GM19240 (cell line): Measurements from ENCODE around the gene IL12B.
"Not testable (repeated sequence)": the region's sequence is repeated elsewhere in the genome, so short reads cannot be mapped to it uniquely, and the experiment has no call there.

Experiments
- DNase-seq: peaks from one replicate; pipeline ENCODE4 v3.0.0; 2011; ENCODE audit warnings: low spot score; ENCODE audit not compliant: insufficient read length

Gene IL12B

GRCh38 chr5:159330131-159330800 lies at the start of gene IL12B:
TSS of gene IL12B (minus strand) at chr5:159330487. CDS start at chr5:159326782, 3,705 bp downstream.
- DNase-seq, result no peak

GRCh38 chr5:159377653-159378052 lies 47.4 kb upstream of the IL12B start:
- DNase-seq, result no peak

GRCh38 chr5:159367866-159368265 lies 37.6 kb upstream of the IL12B start:
- not testable (repeated sequence) for DNase-seq

GRCh38 chr5:159366776-159367175 lies 36.5 kb upstream of the IL12B start:
- DNase-seq, result not testable (repeated sequence)

- no peak for DNase-seq
Observed at GRCh38 chr5:159362220-159362619, 31.9 kb upstream of the IL12B start.

- DNase-seq, result not testable (repeated sequence)
Observed at GRCh38 chr5:159359871-159360270, 29.6 kb upstream of the IL12B start.

- DNase-seq, result no peak
Observed at GRCh38 chr5:159359408-159359807, 29.1 kb upstream of the IL12B start.

DNA sequence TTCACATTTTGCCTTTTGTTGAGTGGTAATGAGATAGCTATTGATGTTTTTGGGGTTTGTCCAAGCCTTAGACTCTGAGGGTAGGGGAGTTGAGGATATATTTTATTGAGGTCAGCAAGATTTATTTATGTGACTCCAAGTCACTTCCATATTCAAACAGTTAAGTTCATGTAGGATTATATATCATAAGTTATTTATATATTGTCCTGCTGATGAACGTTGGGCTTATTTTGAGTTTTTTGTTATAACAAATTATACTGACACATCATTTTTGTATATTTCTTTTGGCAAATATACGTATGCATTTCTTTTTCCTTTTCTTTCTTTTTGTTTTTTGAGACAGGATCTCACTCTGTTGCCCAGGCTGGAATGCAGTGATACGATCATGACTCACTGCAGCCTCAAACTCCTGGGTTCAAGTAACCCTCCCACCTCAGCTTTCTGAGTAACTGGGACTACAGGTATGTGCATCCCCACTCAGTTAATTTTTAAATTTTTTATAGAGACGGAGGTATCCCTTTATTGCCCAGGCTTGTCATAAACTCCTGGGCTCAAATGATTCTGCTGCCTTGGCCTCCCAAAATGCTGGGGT lies 23.5 kb upstream of the IL12B start:
- no peak for DNase-seq

GRCh38 chr5:159350644-159351043 lies 20.4 kb upstream of the IL12B start:
- DNase-seq, result not testable (repeated sequence)

GRCh38 chr5:159350216-159350615 lies 19.9 kb upstream of the IL12B start:
- DNase-seq, result not testable (repeated sequence)

DNA sequence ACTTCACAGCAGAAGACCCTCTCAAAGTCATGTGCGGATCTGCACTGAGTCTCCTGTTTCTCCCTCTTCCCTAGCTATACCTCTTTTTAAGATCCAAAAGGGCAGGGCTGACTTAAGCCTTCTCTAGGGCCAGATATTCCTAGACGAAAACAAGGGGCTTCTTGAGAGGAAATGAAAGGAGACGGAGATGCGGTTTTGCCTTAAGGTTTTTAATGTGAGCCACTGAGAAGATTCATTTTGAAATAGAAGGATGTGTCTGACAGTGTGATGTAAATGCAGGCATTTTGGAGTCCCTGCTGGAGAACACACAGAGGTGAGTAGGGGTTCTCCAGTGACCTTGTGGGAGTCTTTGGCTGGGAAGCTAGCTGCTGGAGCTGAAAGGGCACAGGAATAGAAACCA lies 15.6 kb upstream of the IL12B start:
- DNase-seq, result no peak

- no peak for DNase-seq
Observed at GRCh38 chr5:159345336-159345735, 15.0 kb upstream of the IL12B start.

DNA sequence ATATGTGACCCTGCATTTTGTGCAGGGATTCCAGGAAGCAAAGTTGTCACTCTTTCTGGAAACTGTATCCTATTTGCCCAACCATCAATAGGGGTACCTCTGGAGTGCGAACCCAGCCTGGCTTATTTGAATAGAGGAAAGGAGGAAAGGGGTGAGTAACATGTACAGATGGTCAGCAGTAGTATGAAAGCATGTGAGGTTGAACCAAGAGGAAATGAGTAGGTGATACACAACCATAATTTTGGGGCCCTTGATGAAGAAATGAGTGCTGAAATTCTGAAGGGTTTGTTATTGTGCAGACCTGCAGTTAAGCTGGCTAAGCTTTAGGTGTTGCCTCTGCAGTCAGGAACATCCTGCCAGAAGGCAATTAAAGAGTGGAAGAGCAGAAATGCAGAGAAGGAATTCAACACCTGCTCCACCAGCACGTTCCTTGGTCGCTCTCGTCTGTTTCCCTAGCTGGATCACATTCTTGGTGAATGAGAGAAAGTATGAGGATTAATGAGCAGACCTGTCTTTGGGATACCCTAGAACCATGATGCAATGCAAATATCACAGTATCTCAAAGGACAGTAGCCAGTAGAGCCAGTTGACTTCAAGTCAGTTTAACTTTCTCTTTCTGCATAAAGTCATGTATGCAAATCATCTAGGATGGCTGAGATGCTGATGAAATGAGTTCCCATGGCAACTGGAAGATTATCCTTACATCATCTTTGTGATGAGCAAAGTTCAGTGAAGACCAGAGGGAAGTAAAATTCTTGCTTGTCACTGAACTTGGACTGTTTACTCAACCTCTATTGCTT lies 13.2 kb upstream of the IL12B start:
- DNase-seq, result no peak

- no peak for DNase-seq
Observed at GRCh38 chr5:159342840-159343239, 12.6 kb upstream of the IL12B start.

DNA sequence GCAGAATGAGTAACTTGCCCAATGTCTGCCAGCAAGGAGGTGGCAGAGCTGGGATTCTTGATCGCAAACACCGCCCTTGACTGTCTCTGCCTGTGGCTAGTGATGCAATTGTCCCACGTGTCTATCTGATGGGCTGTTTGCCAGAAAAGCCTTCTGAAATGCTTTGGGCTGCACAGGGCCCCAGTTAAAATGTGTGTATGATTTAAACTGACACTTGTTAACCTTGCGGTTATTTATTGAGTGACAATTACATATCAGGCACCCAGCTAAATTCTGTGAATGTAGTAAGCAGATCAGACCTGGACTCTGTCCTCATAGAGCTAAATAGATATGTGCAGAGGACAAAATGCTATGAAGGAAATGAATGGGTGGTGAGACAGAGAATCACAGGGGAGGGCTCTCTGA lies 11.6 kb upstream of the IL12B start:
- no peak for DNase-seq

DNA sequence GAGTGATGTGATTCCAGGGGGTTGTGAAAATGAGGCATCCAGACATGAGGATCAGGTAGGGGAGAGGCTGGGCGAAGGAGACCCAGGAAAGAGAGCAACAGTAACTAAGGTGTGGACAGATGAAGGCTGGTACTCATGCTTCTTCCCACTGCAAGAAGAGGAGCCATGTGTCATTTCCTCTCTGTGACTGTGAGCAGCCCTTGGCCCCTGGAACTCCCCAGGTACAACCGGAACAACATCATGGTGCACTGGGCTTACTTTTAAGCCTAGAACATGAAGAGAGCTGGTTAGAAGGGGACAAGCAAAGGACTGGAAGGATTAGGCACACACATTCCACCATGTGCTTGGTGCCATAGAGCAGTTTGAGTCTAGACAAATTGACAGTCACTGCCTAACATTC lies 10.9 kb upstream of the IL12B start:
- DNase-seq, result no peak

DNA sequence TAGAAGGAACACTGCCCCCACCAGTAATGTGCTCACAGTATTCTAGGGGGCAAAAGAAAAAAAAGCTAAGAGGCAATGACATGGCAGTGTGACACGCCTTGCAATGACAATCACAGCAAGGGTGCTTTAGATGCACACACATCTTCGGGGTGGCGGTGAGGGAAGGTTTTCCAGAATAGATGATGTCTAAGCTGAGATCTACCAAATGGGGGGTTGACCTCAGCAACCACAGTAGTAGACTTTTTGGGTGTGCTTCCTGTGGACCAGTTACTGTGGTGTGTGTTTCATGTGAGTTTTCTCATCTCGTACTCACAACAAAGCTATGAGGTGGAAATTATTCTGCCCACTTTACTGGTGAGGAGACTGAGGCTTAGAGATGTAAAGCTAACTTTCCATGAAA lies 10.2 kb upstream of the IL12B start:
- DNase-seq, result no peak

DNA sequence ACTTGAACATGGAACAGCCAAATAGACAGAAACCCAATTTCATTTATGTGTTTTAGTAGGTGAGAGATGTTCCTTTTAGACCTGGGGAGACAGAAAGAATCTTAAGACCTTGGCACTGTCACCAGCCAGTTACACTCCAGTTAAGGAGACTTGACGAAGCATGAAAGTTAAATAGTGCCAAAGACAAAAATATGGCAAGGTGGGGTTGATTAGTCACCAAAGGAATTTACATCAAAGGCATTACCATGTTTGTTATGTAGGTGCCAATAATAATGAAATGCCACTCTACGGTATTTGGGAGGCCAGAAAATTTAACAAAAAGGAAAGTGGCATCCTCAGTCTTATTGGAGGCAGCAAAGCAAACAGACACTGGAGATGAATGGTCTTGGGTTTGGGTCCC lies 9.2 kb upstream of the IL12B start:
- no peak for DNase-seq

DNA sequence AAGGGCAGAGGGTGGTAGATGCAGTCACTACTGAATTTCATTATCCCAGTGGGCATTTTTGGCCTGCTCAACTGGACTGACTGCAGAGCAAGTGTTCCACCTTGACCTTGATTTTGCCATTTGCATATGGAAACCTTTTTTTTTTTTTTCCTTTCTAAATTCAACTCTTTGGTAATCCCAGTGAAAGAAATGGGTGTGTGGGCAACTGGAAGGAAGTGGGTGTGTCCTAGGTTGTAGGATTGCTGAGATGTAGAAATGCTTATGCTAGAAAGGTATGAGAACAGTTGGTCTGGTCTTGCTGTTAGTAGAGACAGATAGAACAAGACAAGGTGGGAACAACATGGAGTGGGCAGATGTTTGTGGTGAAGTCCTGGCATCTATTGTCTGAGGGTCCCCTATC lies 7.8 kb upstream of the IL12B start:
- no peak for DNase-seq

- no peak for DNase-seq
Observed at GRCh38 chr5:159337016-159337955, 7.0 kb upstream of the IL12B start.

- DNase-seq, result no peak
Observed at GRCh38 chr5:159336586-159336985, 6.3 kb upstream of the IL12B start.
